Pons (tissue), 1 donor: ENCODE results near the gene C1D.
"Not testable (repeated sequence)": the region's sequence is repeated elsewhere in the genome, so short reads cannot be mapped to it uniquely, and the experiment has no call there.

Experiments used
- DNase-seq: peaks from one replicate; pipeline ENCODE4 v3.0.0-alpha.2; 2016; ENCODE audit warnings: low spot score

C1D gene

DNA sequence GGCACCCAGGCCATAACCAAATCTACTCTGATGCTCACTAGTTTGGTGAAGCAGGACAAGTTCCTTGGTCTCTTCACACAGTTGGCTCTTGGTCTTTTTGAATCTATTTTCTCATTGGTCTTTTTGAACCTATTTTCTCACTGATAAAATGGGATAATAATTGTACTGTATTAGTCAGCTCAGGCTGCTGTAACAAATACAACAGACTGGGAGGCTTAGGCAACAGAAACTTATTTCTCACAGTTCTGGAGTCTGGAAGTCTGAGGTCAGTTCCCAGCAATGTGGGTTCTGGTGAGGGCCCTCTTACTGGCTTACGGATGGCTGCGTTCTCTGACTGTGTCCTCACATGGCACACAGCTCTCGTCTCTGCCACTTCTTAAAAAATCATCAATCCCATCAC lies 63.5 kb downstream of the C1D start:
- DNase-seq: no peak

DNA sequence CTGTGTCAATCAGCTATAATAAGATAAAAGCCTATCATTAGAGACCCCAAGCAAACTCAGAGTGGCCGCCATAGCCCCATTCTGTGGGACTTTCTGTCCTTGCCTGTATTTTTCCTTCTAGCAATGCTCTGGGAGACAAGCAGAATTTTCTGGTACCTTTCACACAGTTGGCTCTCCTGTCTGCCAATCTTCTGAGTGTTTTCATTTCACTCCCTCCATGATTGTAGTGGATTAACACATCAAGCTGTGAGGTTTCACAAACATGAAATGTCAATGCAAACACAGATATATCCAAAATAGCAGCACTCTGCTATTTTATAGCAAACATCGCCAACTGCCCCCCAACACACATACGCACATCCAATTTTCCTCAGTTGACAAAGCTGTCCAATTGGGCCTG lies 64.9 kb downstream of the C1D start:
- DNase-seq: no peak

DNA sequence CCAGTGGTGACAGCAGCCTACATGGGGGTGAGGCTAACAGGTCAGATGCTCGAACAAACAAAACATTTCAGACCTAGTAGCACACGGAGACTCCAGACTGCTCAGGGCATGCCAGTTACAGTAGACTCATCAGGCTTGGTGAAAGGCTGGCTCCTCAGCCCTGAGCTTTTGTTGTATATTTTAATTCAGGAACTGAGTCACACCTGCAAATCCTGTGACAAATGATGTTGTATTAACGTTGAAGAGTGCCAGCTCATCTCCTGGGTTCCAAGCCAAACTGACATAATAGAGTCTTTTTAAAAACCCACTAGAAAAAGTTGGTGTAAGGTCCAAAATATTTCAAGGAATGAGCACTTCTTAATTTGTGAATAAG lies 65.3 kb downstream of the C1D start:
- no peak for DNase-seq

DNA sequence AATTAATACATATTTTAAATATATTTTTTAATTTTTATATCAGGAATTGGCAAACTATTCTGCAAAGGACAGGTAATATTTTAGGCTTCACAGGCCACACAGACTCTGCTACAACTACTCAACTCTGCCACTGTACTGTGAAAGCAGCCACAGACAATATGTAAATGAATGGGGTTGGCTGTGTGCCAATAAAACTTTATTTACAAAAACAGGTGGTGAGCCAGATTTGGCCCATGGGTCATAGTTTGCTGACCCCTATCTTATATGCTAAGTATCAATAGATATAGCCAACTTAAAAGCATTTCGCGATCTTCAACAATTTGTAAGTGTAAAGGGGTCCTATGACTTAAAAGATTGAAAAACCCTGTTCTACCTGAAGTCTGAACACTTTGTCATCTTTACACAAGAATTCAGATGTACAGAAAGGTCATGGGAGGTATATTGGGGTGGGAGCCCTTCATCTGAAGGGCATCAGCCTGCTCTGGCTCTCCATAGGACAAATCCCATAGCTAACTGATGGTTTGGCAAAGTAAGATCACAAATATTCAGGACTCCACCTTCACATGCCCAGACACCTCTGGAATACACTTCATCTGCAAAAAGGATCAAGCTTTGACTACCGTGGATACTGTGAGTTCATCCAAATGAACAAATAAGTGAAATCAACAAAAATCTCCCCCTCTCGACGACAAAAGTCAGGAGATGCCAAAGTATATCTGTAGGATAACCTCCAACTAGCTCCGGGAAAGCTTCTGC lies 65.9 kb downstream of the C1D start:
- no peak for DNase-seq

DNA sequence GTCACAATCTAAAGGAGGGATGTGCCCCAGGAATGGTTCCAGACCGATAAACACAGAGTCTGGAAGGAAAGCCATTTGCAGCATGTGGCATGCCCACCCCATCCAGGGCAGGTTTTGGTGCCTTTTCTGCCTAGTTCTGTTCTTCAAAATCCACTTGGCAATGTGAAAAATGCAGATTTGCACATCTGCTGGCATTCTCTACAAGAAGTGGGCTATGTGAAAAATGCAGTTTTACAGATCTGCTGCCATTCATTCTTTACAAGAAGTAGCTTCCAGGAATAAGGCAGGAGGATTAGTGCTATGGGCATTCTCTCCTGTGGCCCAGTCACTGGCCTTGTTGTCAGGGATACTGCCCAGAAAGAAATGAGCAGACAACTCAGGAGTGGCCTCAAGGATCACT lies 68.1 kb downstream of the C1D start:
- DNase-seq: no peak

DNA sequence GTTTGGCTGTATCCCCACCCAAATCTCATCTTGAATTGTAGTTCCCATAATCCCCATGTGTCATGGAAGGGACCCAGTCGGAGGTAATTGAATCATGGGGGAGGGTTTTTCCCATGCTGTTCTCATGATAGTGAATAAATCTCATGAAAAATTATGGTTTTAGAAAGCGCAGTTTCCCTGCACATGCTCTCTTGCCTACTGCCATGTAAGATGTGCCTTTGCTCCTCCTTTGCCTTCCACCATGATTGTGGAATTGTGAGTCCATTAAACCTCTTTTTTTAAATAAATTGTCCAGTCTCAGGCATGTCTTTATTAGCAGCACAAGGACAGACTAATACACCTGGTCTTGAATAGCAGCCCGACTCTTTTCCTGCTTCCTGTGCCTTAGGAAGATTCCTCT lies 68.7 kb downstream of the C1D start:
- DNase-seq: not testable (repeated sequence)

DNA sequence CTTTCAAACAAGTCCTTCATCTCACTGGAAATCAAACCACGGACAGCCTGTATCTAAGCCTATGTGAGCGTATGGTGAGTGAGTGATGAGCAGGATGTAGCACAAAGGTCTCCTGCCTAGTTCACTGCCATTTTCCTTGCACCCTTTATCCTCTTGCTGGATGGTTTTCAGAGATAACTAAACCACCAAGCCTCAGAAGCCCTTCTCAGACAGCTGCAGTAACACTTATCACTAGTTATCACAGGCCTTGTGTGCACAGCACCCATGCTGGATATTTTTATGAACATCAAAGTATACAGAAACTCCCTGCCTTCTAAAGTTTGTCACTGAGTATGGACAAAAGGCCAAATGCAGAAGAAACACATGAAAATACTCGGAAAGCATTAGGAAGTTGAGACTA lies 69.5 kb downstream of the C1D start:
- no peak for DNase-seq

DNA sequence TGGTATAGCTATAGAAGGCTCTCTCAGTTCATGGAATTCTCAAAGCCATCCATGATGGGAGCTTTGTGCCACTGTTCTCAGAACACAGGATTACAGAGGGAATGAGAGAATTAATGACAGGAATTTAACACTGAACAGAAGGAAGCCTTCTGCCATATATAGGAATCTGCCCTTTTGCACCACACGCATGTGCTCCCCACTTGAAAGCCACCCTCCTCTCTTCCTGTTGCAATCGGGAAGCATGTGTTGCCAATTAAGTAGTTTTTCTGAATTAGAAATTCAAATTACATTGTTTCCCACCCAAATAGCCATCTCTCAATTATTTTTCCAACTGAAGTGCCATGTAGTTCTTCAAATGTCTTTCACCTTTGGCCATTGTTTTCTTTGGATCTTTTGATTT lies 71.3 kb downstream of the C1D start:
- DNase-seq: no peak
